Heart right ventricle (tissue), 16 donors: Measurements from ENCODE around the gene AHNAK. TPM values are rescaled to one million over a fixed set of nuclear protein-coding genes. Genes with fewer than 3 reads are reported as not detected.
A peak's percentile ranks its signal among the peaks of the same experiment; 100 is the strongest.

Source experiments
- ATAC-seq, 8 donors: fragments of 200-7000 bp; cut with Tn5 transposase; one replicate each; pipeline ENCODE4 v1.9.1; 2020; ENCODE audit warnings: mild to moderate bottlenecking in 8 of 8, moderate library complexity in 8 of 8, moderate number of reproducible peaks in 1 of 8
- DNase-seq, 2 donors: peaks; one replicate each; pipeline ENCODE4 v3.0.0-alpha.2; 2020
- H3K27ac ChIP-seq, 10 donors: fragments of 200-600 bp; sonication (generic) in 2 of 10; one replicate each; pipeline versions ENCODE4 v1.5.0 to v1.8.0; 2020 to 2022; ENCODE audit warnings: mild to moderate bottlenecking in 3 of 10
- H3K27me3 ChIP-seq, 7 donors: fragments of 200-600 bp; one replicate each; pipeline ENCODE4 v1.8.0; 2021 to 2022; ENCODE audit warnings: mild to moderate bottlenecking in 2 of 7
- H3K36me3 ChIP-seq, 9 donors: fragments of 200-600 bp; sonication (generic) in 1 of 9; one replicate each; pipeline versions ENCODE4 v1.5.0 to v1.8.0; 2020 to 2022; ENCODE audit warnings: mild to moderate bottlenecking in 2 of 9
- H3K4me1 ChIP-seq, 9 donors: fragments of 200-600 bp; sonication (generic) in 1 of 9; one replicate each; pipeline versions ENCODE4 v1.5.0 to v1.8.0; 2020 to 2022; ENCODE audit warnings: mild to moderate bottlenecking in 4 of 9
- H3K4me3 ChIP-seq, 10 donors: fragments of 200-600 bp; sonication (generic) in 2 of 10; one replicate each; pipeline versions ENCODE4 v1.5.0 to v1.8.0; 2020 to 2022; ENCODE audit warnings: mild to moderate bottlenecking in 7 of 10, moderate library complexity in 2 of 10
- H3K9me3 ChIP-seq, 11 donors: fragments of 200-600 bp in 10 of 11; sonication (generic) in 2 of 11; one replicate each; pipeline versions ENCODE4 v1.5.0 to v1.8.0; 2013 to 2022; ENCODE audit warnings: mild to moderate bottlenecking in 2 of 11, control low read depth in 1 of 11, moderate library complexity in 1 of 11
- WGBS, 2 donors: extraction: QIAGEN DNeasy Blood & Tissue Kit; methylation state at CpG; one replicate each; pipeline ENCODE4 v1.1.7; 2013; ENCODE audit warnings: inconsistent platforms in 1 of 2; 5-methylcytosine and 5-hydroxymethylcytosine counted together
- intact Hi-C, 10 donors: fragments of 100-400 bp; cut with DNase I; formaldehyde crosslinking; loops; one replicate each; pipeline versions ENCODE4 v1.11.1 to v1.14.2; 2022
- polyA plus RNA-seq, 2 donors: library from polyadenylated mRNA; stranded (reverse); fragments of 200-250 nt; gene quantifications; one replicate each; pipeline ENCODE4 v1.2.3, GENCODE V29; 2013
- total RNA-seq, 10 donors: library from RNA; stranded (reverse); fragmentation: NEBNext Ultra II Directional in 3 of 10; extraction: Animal tissue kit (Norgen Biotek cat#: 25700) in 3 of 10; gene quantifications; one replicate each; pipeline versions ENCODE4 v1.2.1 to v1.2.4, GENCODE V29; 2021 to 2023
- TF ChIP-seq, protein P1 (sequence below), 9 donors: fragments of 200-600 bp; sonication (generic) in 2 of 9; IDR thresholded peaks; one replicate each; pipeline versions ENCODE4 v1.5.0 to v1.8.0; 2021 to 2022; ENCODE audit warnings: antibody characterized with exemption in 9 of 9, mild to moderate bottlenecking in 5 of 9, moderate library complexity in 1 of 9
- donor health status: Arrhythmogenic right ventricular cardiomyopathy.
- donor health status: ischemic (EF 13 %, LVEDD 7.1; RV severe dilation, severe dysfunction).
- donor health status: healthy with polysubstance abuse.
- donor health status: DM: no; HTN: yes; CAD: no.
- donor health status: DM: no; HTN: no; CAD: no.
- donor health status: ischemic (EF 25% LVEDD 6.9; RV normal size, moderate dysfunction).
- donor health status: ischemic (EF 25% LVEDD 5.7; RV mildly dilated, moderate dysfunction).
- donor health status: healthy.
- donor health status: DM: yes; HTN: yes; CAD: no.
- donor health status: Ischemic cardiomyopathy.
- donor health status: ischemic (EF 35%, LVEDD 5.7; RV mildly dilated, moderate dysfunction).
- donor health status: nonischemic (EF 11% LVEDD 7.7; RV severe dilation, severe dysfunction).
- donor health status: DM: yes; HTN: yes; CAD: no.
- donor health status: PGD.
- donor health status: ischemic (EF 29% LVEDD 5.4; RV normal size, mild dysfunction).
- donor health status: nonischemic (EF 23%, LVEDD 6.1; RV moderate dilation, normal function).

The AHNAK gene
- total and polyA plus RNA-seq, 12 donors, result 101 to 447 (median 366) TPM

- no peaks in the 10 kb centered on the region for H3K36me3 ChIP-seq
- TF ChIP-seq, protein P1, sequence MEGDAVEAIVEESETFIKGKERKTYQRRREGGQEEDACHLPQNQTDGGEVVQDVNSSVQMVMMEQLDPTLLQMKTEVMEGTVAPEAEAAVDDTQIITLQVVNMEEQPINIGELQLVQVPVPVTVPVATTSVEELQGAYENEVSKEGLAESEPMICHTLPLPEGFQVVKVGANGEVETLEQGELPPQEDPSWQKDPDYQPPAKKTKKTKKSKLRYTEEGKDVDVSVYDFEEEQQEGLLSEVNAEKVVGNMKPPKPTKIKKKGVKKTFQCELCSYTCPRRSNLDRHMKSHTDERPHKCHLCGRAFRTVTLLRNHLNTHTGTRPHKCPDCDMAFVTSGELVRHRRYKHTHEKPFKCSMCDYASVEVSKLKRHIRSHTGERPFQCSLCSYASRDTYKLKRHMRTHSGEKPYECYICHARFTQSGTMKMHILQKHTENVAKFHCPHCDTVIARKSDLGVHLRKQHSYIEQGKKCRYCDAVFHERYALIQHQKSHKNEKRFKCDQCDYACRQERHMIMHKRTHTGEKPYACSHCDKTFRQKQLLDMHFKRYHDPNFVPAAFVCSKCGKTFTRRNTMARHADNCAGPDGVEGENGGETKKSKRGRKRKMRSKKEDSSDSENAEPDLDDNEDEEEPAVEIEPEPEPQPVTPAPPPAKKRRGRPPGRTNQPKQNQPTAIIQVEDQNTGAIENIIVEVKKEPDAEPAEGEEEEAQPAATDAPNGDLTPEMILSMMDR (IDR thresholded peaks at IDR 0.05), result no peak
- ATAC-seq, result no peak
- no peak for DNase-seq
- 67 to 81% methylated on average over 3 of the region's 3 CpGs for WGBS, 2 donors
- intact Hi-C loops, result loop anchor here in 2 of 10 donors (5.0 to 10.0 kb wide), 3 partner anchors 38 to 77 kb away; no protein-coding TSS in a partner anchor
- H3K4me1 ChIP-seq, result peaks cover 4 to 89% (median 18%) of the 10 kb centered on the region in 9 donors
- no peaks in the 10 kb centered on the region for H3K27me3 ChIP-seq
- H3K9me3 ChIP-seq, result no peaks in the 10 kb centered on the region
- H3K4me3 ChIP-seq, result no peak overlapping the region
- H3K27ac ChIP-seq, result peak overlapping the region in 1 of 10 donors; percentile 48
These were observed 116.2 kb downstream of the AHNAK start for GRCh38 chr11:62430425-62430824.

DNA sequence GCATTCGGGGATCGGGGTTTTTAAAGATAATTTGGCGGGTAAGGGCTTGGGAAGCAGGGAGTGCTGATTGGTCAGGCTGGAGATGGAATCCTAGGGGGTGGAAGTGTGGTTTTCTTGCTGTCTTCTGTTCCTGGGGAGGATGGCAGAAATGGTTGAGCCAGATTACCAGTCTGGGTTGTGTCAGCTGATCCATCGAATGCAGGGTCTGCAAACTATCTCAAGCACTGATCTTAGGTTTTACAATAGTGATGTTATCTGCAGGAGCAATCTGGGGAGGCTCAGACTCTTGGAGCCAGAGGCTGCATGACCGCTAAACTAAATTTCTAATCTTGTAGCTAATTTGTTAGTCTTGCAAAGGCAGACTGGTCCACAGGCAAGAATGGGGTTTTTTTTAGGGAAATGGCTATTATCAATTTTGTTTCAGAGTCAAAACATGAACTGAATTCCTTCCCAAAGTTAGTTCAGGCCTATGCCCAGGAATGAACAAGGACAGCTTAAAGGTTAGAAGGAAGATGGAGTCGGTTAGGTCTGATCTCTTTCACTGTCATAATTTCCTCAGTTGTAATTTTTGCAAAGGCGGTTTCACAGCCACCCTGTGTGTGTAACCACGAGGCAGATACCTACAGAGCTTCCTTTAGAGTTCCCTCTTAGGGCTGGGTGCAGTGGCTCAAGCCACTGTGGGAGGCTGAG, 117.6 kb downstream of the AHNAK start:
- Histone ChIP-seq H3K4me3 (no peak overlapping the region), H3K4me1 (peaks cover 0 to 88% (median 18%) of the 10 kb centered on the region in 9 donors), H3K27ac (peak overlapping the region in 1 of 10 donors; percentile 64), H3K36me3 (no peaks in the 10 kb centered on the region), H3K27me3 (no peaks in the 10 kb centered on the region), H3K9me3 (no peaks in the 10 kb centered on the region)
- DNase-seq (no peak), ATAC-seq (no peak)
- TF ChIP-seq, protein P1 (IDR thresholded peaks at IDR 0.05), result no peak
- WGBS, 2 donors, result 73 to 77% methylated on average over 8 of the region's 8 CpGs
- intact Hi-C loops, result loop anchor here in 1 of 10 donors (5.0 kb wide), 1 partner anchor 113 kb away; no protein-coding TSS in a partner anchor

GRCh38 chr11:62427630-62428233, 118.9 kb downstream of the AHNAK start:
- Histone ChIP-seq H3K9me3 (no peaks in the 10 kb centered on the region), H3K4me1 (peaks cover 0 to 75% (median 9%) of the 10 kb centered on the region in 9 donors), H3K27me3 (no peaks in the 10 kb centered on the region), H3K36me3 (no peaks in the 10 kb centered on the region), H3K27ac (peak overlapping the region in 1 of 10 donors; percentile 72), H3K4me3 (no peak overlapping the region)
- TF ChIP-seq, protein P1 (IDR thresholded peaks at IDR 0.05), result no peak
- ATAC-seq (no peak), DNase-seq (no peak)
- intact Hi-C loops, result loop anchor here in 1 of 10 donors (5.0 kb wide), 1 partner anchor 115 kb away; no protein-coding TSS in a partner anchor
- 61 to 71% methylated on average over 6 of the region's 6 CpGs for WGBS, 2 donors

DNA sequence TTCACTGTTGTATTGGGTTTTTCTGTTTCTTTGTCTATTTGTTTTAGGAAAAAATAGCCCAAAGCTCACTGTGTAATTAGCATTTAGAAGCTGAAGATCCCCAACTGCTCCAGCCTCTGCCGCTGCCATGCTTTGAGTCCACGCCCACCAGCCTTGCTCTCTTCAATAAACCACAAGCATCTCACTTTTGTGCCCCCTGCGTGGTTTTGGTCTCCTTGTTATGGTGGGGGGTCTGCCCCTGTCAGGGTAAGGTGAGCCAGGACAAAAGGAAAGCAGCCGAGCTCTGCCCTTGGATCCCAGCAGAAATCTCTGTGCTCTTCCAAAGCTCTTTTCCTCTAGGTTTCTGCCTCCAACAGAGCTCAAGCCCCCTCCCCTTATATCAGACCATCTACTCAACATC, 123.6 kb downstream of the AHNAK start:
- intact Hi-C loops, result loop anchor here in 5 of 10 donors (5.0 kb wide), 2 partner anchors 119 to 139 kb away; no protein-coding TSS in a partner anchor
- Histone ChIP-seq H3K36me3 (no peaks in the 10 kb centered on the region), H3K27me3 (no peaks in the 10 kb centered on the region), H3K4me3 (no peak overlapping the region), H3K9me3 (no peaks in the 10 kb centered on the region), H3K27ac (no peak overlapping the region), H3K4me1 (peaks cover 0 to 40% (median 16%) of the 10 kb centered on the region in 9 donors)
- ATAC-seq, result no peak
- no peak for DNase-seq
- TF ChIP-seq, protein P1 (IDR thresholded peaks at IDR 0.05), result no peak
- 89 to 91% methylated on average over 4 of the region's 4 CpGs for WGBS, 2 donors
